ENCODE measurements around the gene BBS9. TPM values are rescaled to one million over a fixed set of nuclear protein-coding genes. Genes with fewer than 3 reads are reported as not detected.

Gene BBS9
- total RNA-seq: 10 to 100 TPM in 1 of 6 donors, 1 to 10 TPM in 5; 4.4 to 10.8 (median 6.4) TPM
- polyA plus RNA-seq: 1 to 10 TPM; 2.6 to 3.4 TPM

- peak within 1 kb of the TSS; percentile 39 to 89 (median 66) for H3K27ac ChIP-seq
- WGBS, 2 donors: 0% methylated on average over 57 of the region's 57 CpGs
Measured at GRCh38 chr7:33128990-33129805, at the start of gene BBS9. Gene BBS9 (plus strand): TSS chr7:33129564. CDS start chr7:33146253, 16,689 bp downstream.

DNA sequence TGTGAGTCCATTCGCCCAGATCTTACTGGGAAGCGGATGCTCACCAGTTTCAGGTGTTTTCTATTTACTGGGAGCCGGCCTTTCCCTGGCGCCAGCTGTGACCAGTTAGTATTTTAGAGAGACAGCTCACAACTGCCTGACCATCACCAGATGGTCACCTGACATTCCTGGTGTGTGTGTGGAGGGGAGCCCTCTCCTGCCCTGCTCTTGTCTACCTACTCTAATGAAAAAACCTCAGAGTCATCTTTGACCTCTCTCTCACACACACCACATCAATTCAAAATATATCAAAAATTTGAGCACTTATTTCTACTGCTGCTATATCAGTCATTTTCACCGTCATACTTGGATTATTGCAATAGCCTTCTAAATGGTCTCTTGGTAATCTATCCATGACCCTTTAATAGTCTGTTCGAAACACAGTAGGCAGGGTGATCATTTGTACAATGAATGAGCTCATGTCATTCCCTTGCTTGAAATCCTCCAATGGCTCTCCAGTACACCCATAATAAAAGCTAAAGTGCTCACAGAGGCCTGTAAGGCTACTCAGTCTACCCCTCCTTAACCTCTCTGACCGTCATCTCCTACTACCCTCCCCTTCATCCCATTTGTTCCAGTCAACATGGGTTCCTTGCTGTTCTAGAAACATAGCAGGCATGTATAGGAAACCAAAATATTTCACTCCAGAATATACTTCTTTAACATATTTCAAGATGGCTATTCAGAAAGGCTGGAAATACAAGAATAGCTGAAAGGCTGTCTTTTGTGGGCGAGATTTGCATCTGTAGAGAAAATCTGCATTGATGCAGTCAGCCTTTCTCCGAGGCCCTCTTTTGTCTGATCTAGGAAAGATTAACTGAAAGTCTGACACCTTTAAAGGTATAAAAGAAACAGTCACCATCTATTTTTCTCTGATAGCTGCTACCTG lies 49.3 kb upstream of the BBS9 start:
- FAIRE-seq (no peak), DNase-seq (no peak), ATAC-seq (no peak)
- no peaks in the 10 kb centered on the region for H3K9me3 ChIP-seq
- 78 to 79% methylated on average over 9 of the region's 9 CpGs for WGBS, 2 donors
- no peaks in the 10 kb centered on the region for H3K36me3 ChIP-seq
- intact Hi-C loops (cut with DNase I): no loop called here
- H3K4me1 ChIP-seq: no peaks in the 10 kb centered on the region
- no peaks in the 10 kb centered on the region for H3K27me3 ChIP-seq
- no peak overlapping the region for H3K27ac ChIP-seq
- no peak for TF ChIP-seq CTCF (IDR thresholded peaks at IDR 0.05)
- H3K4me3 ChIP-seq: no peak overlapping the region

More at GRCh38 chr7:33128990-33129805, at the start of gene BBS9:
- H3K27me3 ChIP-seq: no peaks in the 10 kb centered on the region
- DNase-seq (peak; percentile 89 to 97 (median 95)), ATAC-seq (peak; percentile 98 to 100 (median 99)), FAIRE-seq (no peak)
- no peak for TF ChIP-seq CTCF (IDR thresholded peaks at IDR 0.05)
- H3K9me3 ChIP-seq: no peaks in the 10 kb centered on the region
- peak within 1 kb of the TSS; percentile 53 to 63 (median 56) for H3K4me3 ChIP-seq
- peaks cover 0 to 11% (median 10%) of the 10 kb centered on the region in 3 donors for H3K4me1 ChIP-seq
- H3K36me3 ChIP-seq: no peaks in the 10 kb centered on the region
- intact Hi-C loops (cut with DNase I): no loop called here

- Histone ChIP-seq H3K36me3 (no peaks in the 10 kb centered on the region), H3K4me1 (no peaks in the 10 kb centered on the region), H3K9me3 (no peaks in the 10 kb centered on the region), H3K4me3 (no peak overlapping the region), H3K27ac (no peak overlapping the region), H3K27me3 (no peaks in the 10 kb centered on the region)
- intact Hi-C loops (cut with DNase I): no loop called here
- DNase-seq (no peak), FAIRE-seq (no peak), ATAC-seq (no peak)
- 23 to 69% methylated on average over 2 of the region's 2 CpGs for WGBS, 2 donors
- no peak for TF ChIP-seq CTCF (IDR thresholded peaks at IDR 0.05)
Measured at GRCh38 chr7:33087356-33087755, 42.0 kb upstream of the BBS9 start.

DNA sequence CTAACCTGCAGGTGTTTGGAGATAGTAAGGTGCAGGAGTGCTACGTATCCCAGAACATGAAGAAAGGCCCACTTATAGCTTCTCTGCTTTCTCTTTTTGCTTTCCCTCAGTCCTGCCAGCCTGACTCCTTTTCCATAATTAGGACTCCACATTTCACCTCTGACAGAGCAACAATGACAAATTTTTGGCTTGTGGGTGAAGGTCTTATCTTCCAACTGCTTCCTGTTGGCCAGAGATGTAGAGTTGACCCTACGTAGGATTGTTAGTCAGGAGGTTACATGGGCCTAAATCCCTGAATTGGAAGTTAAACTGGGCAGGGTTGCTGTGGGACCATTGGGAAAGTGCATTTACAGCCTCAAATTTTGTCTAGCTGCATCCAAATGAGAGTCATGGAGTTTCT lies 41.5 kb upstream of the BBS9 start:
- 63 to 69% methylated on average over 2 of the region's 2 CpGs for whole genome bisulfite sequencing, 2 donors
- no peaks in the 10 kb centered on the region for H3K4me1 ChIP-seq
- H3K36me3 ChIP-seq: no peaks in the 10 kb centered on the region
- no peak overlapping the region for H3K27ac ChIP-seq
- no peak for FAIRE-seq
- H3K27me3 ChIP-seq: no peaks in the 10 kb centered on the region
- no peak for TF ChIP-seq CTCF (IDR thresholded peaks at IDR 0.05)
- no peaks in the 10 kb centered on the region for H3K9me3 ChIP-seq
- no peak for DNase-seq
- H3K4me3 ChIP-seq: no peak overlapping the region
- no peak for ATAC-seq
- intact Hi-C loops (cut with DNase I): no loop called here

Data from pancreas (tissue), 10 donors.